Hepatocyte (in vitro differentiated cells): ENCODE data around the gene CPT1A. TPM values are rescaled to one million over a fixed set of nuclear protein-coding genes. Genes with fewer than 3 reads are reported as not detected.

Experiments used
- DNase-seq: peaks from one replicate; pipeline ENCODE4 v3.0.0-alpha.2; 2016; ENCODE audit warnings: low spot score
- H2AFZ ChIP-seq: fragments of 200-600 bp; sonication (generic); 2 replicates; pipeline ENCODE4 v1.6.0; 2016; ENCODE audit warnings: antibody characterized with exemption, mild to moderate bottlenecking
- H3K27ac ChIP-seq: fragments of 200-600 bp; sonication (generic); 2 replicates; pipeline ENCODE4 v1.5.1; 2016; ENCODE audit warnings: mild to moderate bottlenecking
- H3K27me3 ChIP-seq: fragments of 200-600 bp; sonication (generic); 2 replicates; pipeline ENCODE4 v1.6.1; 2016
- H3K36me3 ChIP-seq: fragments of 200-600 bp; sonication (generic); replicated peaks from 2 replicates; pipeline ENCODE4 v1.5.1; 2016; ENCODE audit warnings: low read depth; ENCODE audit not compliant: insufficient read depth
- H3K4me1 ChIP-seq: fragments of 200-600 bp; sonication (generic); 2 replicates; pipeline ENCODE4 v1.5.1; 2016; ENCODE audit warnings: mild to moderate bottlenecking, moderate library complexity; ENCODE audit not compliant: insufficient read depth
- H3K4me2 ChIP-seq: fragments of 200-600 bp; sonication (generic); 2 replicates; pipeline ENCODE4 v1.6.0; 2016
- H3K4me3 ChIP-seq: fragments of 200-600 bp; sonication (generic); 2 replicates; pipeline ENCODE4 v1.5.1; 2016; ENCODE audit warnings: mild to moderate bottlenecking
- H3K79me2 ChIP-seq: fragments of 200-600 bp; sonication (generic); 2 replicates; pipeline ENCODE4 v1.6.0; 2017; ENCODE audit warnings: mild to moderate bottlenecking
- H3K9me2 ChIP-seq: fragments of 200-600 bp; sonication (generic); replicated peaks from 2 replicates; pipeline ENCODE4 v1.6.0; 2017; ENCODE audit warnings: mild to moderate bottlenecking; ENCODE audit not compliant: insufficient read depth
- H3K9me3 ChIP-seq: fragments of 200-600 bp; sonication (generic); 2 replicates; pipeline ENCODE4 v1.5.1; 2016; ENCODE audit warnings: low read depth, mild to moderate bottlenecking
- H4K20me1 ChIP-seq: fragments of 200-600 bp; sonication (generic); 2 replicates; pipeline ENCODE4 v1.6.0; 2016; ENCODE audit warnings: mild to moderate bottlenecking; ENCODE audit not compliant: insufficient read depth, poor library complexity, severe bottlenecking
- EZH2 ChIP-seq: fragments of 200-600 bp; sonication (generic); IDR thresholded peaks from 2 replicates; pipeline ENCODE4 v1.6.1; 2016; ENCODE audit warnings: antibody characterized with exemption, mild to moderate bottlenecking, borderline replicate concordance
- EZH2phosphoT487 ChIP-seq: fragments of 200-600 bp; sonication (generic); IDR thresholded peaks from one replicate; pipeline ENCODE4 v1.6.1; 2018; ENCODE audit warnings: antibody characterized with exemption, mild to moderate bottlenecking, low read depth, moderate library complexity; ENCODE audit not compliant: unreplicated experiment, severe bottlenecking
- WGBS: methylation state at CpG from one replicate; pipeline ENCODE4 v1.1.6; 2016; ENCODE audit warnings: low lambda C conversion rate; ENCODE audit errors: missing lambda C conversion rate; 5-methylcytosine and 5-hydroxymethylcytosine counted together
- polyA plus RNA-seq: library from polyadenylated mRNA; unstranded; fragments of >200 nt; fragmentation: Nextera tagmentation; extraction: Ambion mirVana; gene quantifications from 2 replicates; pipeline ENCODE4 v1.2.1, GENCODE V29; 2016
- total RNA-seq: library from RNA; depleted of rRNA; stranded (reverse); fragments of >200 nt; gene quantifications from 2 replicates; pipeline ENCODE4 v1.2.3, GENCODE V29; 2014
- TF ChIP-seq, protein P1 (sequence below): fragments of 200-600 bp; sonication (generic); IDR thresholded peaks from 2 replicates; pipeline ENCODE4 v1.5.1; 2016; ENCODE audit warnings: antibody characterized with exemption, mild to moderate bottlenecking; ENCODE audit not compliant: poor library complexity

Gene CPT1A
- total and polyA plus RNA-seq, 2 experiments from 2014 or later: 8.3 to 24.8 TPM

DNA sequence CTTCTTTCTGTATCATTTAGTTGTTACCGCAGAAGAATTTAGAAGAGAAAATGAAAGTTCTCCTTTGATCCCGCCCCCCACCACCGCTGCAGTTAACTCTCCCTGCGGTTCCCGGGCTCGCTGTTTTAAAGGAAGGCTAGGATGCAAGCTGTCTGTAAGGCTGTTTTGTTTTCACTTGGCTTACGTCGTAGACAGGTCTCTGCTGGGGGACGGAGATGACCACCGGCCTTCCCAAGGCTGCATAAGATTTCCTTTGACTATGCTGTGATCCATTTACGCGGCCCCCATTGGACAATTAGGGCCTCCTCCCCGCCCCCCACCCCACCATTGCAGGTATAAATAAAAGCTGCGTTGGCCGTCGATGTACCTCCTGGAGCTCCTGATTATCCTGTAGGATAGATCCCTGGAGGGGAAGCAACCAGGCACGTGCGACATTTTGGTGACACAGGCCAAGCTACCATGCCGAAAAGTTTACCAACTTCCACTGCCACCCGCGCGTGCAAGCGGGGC, 1.4 kb upstream of the CPT1A start:
- Histone ChIP-seq H3K27ac (no peak overlapping the region), H3K9me2 (no peaks in the 10 kb centered on the region), H3K4me2 (peak overlapping the region; percentile 83), H3K79me2 (no peaks in the 10 kb centered on the region), H3K9me3 (no peaks in the 10 kb centered on the region), H3K36me3 (no peaks in the 10 kb centered on the region), H3K4me3 (no peak overlapping the region), H3K4me1 (peaks cover 40% of the 10 kb centered on the region), H3K27me3 (peaks cover 32% of the 10 kb centered on the region), H4K20me1 (no peaks in the 10 kb centered on the region), H2AFZ (peak overlapping the region; percentile 68)
- no peak for DNase-seq
- TF ChIP-seq, protein P1, sequence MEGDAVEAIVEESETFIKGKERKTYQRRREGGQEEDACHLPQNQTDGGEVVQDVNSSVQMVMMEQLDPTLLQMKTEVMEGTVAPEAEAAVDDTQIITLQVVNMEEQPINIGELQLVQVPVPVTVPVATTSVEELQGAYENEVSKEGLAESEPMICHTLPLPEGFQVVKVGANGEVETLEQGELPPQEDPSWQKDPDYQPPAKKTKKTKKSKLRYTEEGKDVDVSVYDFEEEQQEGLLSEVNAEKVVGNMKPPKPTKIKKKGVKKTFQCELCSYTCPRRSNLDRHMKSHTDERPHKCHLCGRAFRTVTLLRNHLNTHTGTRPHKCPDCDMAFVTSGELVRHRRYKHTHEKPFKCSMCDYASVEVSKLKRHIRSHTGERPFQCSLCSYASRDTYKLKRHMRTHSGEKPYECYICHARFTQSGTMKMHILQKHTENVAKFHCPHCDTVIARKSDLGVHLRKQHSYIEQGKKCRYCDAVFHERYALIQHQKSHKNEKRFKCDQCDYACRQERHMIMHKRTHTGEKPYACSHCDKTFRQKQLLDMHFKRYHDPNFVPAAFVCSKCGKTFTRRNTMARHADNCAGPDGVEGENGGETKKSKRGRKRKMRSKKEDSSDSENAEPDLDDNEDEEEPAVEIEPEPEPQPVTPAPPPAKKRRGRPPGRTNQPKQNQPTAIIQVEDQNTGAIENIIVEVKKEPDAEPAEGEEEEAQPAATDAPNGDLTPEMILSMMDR: no peak
- TF ChIP-seq EZH2phosphoT487: no peak
- no peak for TF ChIP-seq EZH2
- 12% methylated on average over 23 of the region's 23 CpGs for WGBS

DNA sequence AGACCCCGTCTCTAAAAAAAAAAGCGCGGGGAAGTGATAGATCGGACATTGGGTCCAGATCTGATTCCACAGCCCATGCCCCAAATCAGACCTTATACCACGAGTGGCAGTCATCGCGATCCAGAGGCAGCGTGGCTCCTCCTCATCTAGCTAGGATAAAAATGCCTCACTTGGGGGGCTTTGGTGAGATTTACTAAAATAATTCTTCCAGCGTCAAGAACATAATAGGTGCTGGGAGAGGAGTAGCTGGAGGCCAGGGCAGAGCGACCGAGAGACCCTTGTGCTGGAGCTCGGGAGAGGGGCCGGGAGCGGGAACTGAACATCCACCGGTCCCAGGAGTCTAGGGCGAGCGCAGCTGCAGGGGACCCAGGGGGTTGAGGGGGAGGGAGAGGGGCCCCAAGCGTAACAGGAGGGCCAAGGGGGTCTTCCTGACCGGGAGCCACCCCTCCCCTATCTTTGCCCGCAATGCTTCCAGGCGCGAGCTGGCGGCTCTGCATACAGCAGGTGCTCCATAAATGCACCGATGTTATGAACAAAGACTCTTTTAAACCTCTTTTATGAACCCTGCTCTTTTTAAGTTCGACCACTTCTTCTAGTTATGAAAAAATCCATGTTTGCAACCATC, 823 bp upstream of the CPT1A start:
- DNase-seq: no peak
- Histone ChIP-seq H3K9me3 (no peaks in the 10 kb centered on the region), H3K27me3 (peaks cover 32% of the 10 kb centered on the region), H3K4me1 (peaks cover 44% of the 10 kb centered on the region), H3K9me2 (no peaks in the 10 kb centered on the region), H3K36me3 (no peaks in the 10 kb centered on the region), H3K79me2 (no peaks in the 10 kb centered on the region), H2AFZ (no peak overlapping the region), H3K4me2 (peak overlapping the region; percentile 83), H4K20me1 (no peaks in the 10 kb centered on the region), H3K4me3 (no peak overlapping the region), H3K27ac (no peak overlapping the region)
- no peak for TF ChIP-seq EZH2phosphoT487
- TF ChIP-seq, protein P1: no peak
- no peak for TF ChIP-seq EZH2
- 53% methylated on average over 19 of the region's 25 CpGs for WGBS

DNA sequence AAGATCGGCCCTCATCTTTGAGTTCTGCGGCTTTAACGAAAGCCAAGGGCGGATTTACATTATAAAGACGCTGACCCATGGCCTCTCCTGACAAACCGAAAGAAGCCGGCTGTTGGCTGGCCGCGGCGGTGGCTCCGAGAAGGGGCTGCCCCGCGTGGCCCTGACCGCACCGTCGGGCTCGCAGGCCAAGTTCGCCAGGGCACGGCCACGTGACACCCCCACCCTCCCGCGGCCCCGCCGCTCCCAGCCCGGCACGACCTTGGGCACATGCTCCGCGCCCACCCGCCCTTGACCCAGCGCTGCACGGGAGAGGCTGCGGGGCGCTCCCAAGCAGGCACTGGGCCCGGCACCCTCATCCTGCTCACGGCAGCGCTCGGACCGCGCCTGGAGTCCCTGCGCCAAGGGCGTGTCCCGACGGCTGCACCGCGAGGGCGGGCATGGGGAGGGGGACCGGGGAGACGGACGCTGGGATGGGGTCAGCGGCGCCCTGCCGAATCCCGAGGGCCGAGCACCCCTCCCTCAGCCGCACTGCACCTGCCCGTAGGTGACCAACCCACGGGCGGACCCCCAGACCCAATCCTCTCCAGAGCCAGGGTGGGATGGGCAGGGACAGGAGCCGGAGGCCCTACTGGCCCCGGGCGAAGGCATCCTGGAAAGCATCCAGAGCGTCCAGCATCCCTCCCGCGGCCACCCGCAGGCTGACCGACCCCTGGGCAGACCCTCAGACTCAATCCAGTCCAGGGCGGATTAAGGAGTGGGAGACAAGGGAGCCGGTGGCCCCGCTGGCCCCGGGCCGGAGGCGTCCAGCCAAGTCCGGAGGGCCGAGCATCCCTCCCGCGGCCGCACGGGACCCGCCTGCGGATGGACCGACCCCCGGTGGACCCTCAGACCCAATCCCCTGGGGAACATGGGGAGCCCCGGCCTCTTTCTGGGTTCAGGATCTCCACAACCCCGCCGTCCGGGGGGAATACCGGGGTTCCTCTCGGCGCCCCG, 759 bp downstream of the CPT1A start:
- peak; percentile 69 for DNase-seq
- peaks cover 14% of the 10 kb centered on the region for H3K79me2 ChIP-seq

More for the DNA sequence above, 759 bp downstream of the CPT1A start:
- H3K9me3 ChIP-seq: no peaks in the 10 kb centered on the region
- H3K4me3 ChIP-seq: peak overlapping the region; percentile 38
- no peaks in the 10 kb centered on the region for H3K36me3 ChIP-seq
- TF ChIP-seq EZH2phosphoT487 (no peak), EZH2 (no peak)
- TF ChIP-seq, protein P1: no peak
- H3K27ac ChIP-seq: peak overlapping the region; percentile 93
- 4% methylated on average over 33 of the region's 90 CpGs for WGBS
- peaks cover 32% of the 10 kb centered on the region for H3K27me3 ChIP-seq
- H3K4me2 ChIP-seq: peak overlapping the region; percentile 83
- no peaks in the 10 kb centered on the region for H4K20me1 ChIP-seq
- peak overlapping the region; percentile 18 for H2AFZ ChIP-seq
- H3K4me1 ChIP-seq: peaks cover 44% of the 10 kb centered on the region
- no peaks in the 10 kb centered on the region for H3K9me2 ChIP-seq
